Fibroblast of lung (primary cell): ENCODE measurements around the gene ECE2.

ENCODE experiments used
- CTCF ChIP-seq, 2 donors: IDR thresholded peaks in 1 of 2; conservative IDR thresholded peaks in 1 of 2; 1 replicate in 1 of 2; 2 replicates in 1 of 2; pipeline ENCODE4 v1.5.1; 2011 to 2012; ENCODE audit warnings: low read length in 2 of 2, control low read depth in 1 of 2, inconsistent platforms in 1 of 2, low read depth in 1 of 2, mild to moderate bottlenecking in 1 of 2
- EZH2 ChIP-seq: IDR thresholded peaks from 2 replicates; pipeline ENCODE4 v1.5.1; 2012; ENCODE audit warnings: low read length, control low read depth, mild to moderate bottlenecking; ENCODE audit errors: missing control alignments

GRCh38 chr3:184242297-184242685 is 33.5 kb upstream of the ECE2 start:
- TF ChIP-seq EZH2 (no peak), CTCF (conservative IDR thresholded peaks at IDR 0.05 in 1 of 2, IDR thresholded peaks at IDR 0.05 in 1 of 2; ENCODE audit: low read depth in 1 of 2, low read length in 2 of 2) (no peak)
